ENCODE data around the gene METRN. TPM values are rescaled to one million over a fixed set of nuclear protein-coding genes. Genes with fewer than 3 reads are reported as not detected.

The METRN gene
- polyA plus RNA-seq, 1 of the 3 experiments (the other 2 are of a cell fraction): 59.7 TPM

GRCh38 chr16:760065-760464 lies 45.1 kb downstream of the METRN start (continued):
- no peak for TF ChIP-seq RAD21 (IDR thresholded peaks at IDR 0.05; ENCODE audit: low read length)
- TF ChIP-seq MEF2A (IDR thresholded peaks at IDR 0.05; ENCODE audit: borderline replicate concordance, low read depth): no peak
- no peak for TF ChIP-seq RXRA (IDR thresholded peaks at IDR 0.05; ENCODE audit: borderline replicate concordance, low read depth)
- no peak for TF ChIP-seq JUND (IDR thresholded peaks at IDR 0.05)
- no peak for TF ChIP-seq CHD2 (IDR thresholded peaks at IDR 0.05; ENCODE audit: low read length, partially characterized antibody)

- H4K20me1 ChIP-seq (ENCODE audit: insufficient read depth): no peaks in the 10 kb centered on the region
- no peaks in the 10 kb centered on the region for H3K79me2 ChIP-seq (ENCODE audit: insufficient read depth)
- no peaks in the 10 kb centered on the region for H3F3A ChIP-seq (replicated peaks; ENCODE audit: insufficient read depth)
- H3K9me3 ChIP-seq: peaks cover 3% of the 10 kb centered on the region; the same call in 1 of the 2 replicates
- no peak within 1 kb of the TSS for H2AFZ ChIP-seq (ENCODE audit: low read depth)
- POLR2A ChIA-PET: no interaction called here
- H3K4me3 ChIP-seq (ENCODE audit: low read depth in 2 of 2, low read length in 1 of 2): no peak within 1 kb of the TSS
- H3K36me3 ChIP-seq (replicated peaks in 1 of 2; ENCODE audit: control insufficient read depth in 1 of 2, insufficient read depth in 2 of 2, low read length in 1 of 2): no peaks in the 10 kb centered on the region
- DNase-seq: no peak
- CTCF ChIA-PET: interaction anchor here (0.9 to 1.7 kb wide), 6 partner anchors 11 to 295 kb away, joined by 3 to 5 read pairs (median 3); no protein-coding TSS in a partner anchor
- H3K4me1 ChIP-seq (ENCODE audit: control insufficient read depth in 1 of 2, insufficient read depth in 2 of 2, low read depth in 1 of 2, low read length in 1 of 2): no peaks in the 10 kb centered on the region
- no peak within 1 kb of the TSS for H3K9ac ChIP-seq
- TF ChIP-seq USF2 (IDR thresholded peaks at IDR 0.05; ENCODE audit: borderline replicate concordance, low read depth, low read length) (no peak), RFX5 (IDR thresholded peaks at IDR 0.05; ENCODE audit: low read length) (no peak), PBX3 (IDR thresholded peaks at IDR 0.05) (no peak), MAX (IDR thresholded peaks at IDR 0.05; ENCODE audit: low read depth) (no peak), MEF2A (IDR thresholded peaks at IDR 0.05; ENCODE audit: borderline replicate concordance, low read depth) (no peak), USF1 (IDR thresholded peaks at IDR 0.05; ENCODE audit: borderline replicate concordance, low read depth) (no peak), RCOR1 (IDR thresholded peaks at IDR 0.05; ENCODE audit: low read length) (no peak), SMC3 (IDR thresholded peaks at IDR 0.05; ENCODE audit: low read depth, low read length) (no peak), FOXJ3 (CRISPR knock-in tag; IDR thresholded peaks at IDR 0.05) (no peak)
- no peaks in the 10 kb centered on the region for H3K27me3 ChIP-seq (ENCODE audit: insufficient read depth)
- H3K27ac ChIP-seq (ENCODE audit: low read depth in 2 of 2, low read length in 1 of 2): no peak within 1 kb of the TSS
- H3K9me2 ChIP-seq: no peaks in the 10 kb centered on the region
- 75% methylated on average over 25 of the region's 37 CpGs for WGBS (ENCODE audit: low lambda C conversion rate)
- no peak within 1 kb of the TSS for H3K4me2 ChIP-seq
Observed at GRCh38 chr16:760545-761343, 45.8 kb downstream of the METRN start, which contains the start of gene MSLN. MSLN (plus strand) TSS chr16:760734; CDS start chr16:762681, 1,947 bp downstream.
